ENCODE results near the gene DBF4.

DNA sequence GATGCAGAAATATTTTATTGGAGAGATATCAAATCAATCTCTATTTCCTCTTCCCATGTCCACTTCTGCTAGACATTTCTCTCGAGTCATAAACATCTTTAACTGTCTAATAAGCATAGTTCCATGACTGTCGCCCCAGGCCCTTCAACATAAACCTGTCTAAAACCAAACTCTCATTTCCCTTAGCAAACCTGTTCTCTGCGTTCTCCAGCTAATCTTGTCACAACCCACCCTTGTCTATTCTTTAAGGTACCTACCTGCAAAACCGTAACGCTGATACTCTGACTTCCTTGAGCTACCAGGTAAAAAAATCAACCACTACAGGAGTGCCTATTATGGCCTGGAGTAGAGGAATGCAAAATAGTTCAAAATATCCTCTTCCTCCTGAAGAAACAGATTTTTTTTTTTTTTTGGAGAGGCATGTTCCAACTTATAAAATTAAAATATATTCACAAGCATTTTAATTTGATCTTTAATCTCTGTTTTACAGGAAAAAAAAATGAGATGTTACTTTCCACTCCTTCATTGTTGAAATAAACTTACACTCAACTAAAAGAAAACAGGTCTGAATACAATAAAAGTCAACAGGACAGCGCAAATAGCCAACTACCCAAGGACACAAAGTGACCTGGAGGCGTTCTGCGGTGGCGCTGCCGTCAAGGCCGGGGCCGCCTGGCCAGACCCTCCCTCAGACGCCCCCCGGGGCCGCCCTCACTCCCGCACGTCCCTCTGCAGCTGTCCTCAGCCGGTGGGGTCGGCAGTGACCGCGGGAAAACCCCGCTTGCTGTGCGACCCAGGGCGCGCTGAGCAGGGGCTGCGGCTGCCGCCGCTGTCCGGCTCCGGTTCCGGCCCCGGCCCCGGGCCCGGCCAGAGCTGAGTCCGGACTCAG is 898 bp upstream of the DBF4 start:
- TF ChIP-seq RAD21 (IDR thresholded peaks at IDR 0.05; ENCODE audit: low read depth) (no peak), YY1 (IDR thresholded peaks at IDR 0.05; ENCODE audit: low read depth) (no peak), NFIC (IDR thresholded peaks at IDR 0.05) (no peak), EP300 (IDR thresholded peaks at IDR 0.05; ENCODE audit: borderline replicate concordance) (no peak), CEBPB (IDR thresholded peaks at IDR 0.05) (no peak), TCF12 (IDR thresholded peaks at IDR 0.05; ENCODE audit: low read depth) (no peak)
- TF ChIP-seq, protein P1, sequence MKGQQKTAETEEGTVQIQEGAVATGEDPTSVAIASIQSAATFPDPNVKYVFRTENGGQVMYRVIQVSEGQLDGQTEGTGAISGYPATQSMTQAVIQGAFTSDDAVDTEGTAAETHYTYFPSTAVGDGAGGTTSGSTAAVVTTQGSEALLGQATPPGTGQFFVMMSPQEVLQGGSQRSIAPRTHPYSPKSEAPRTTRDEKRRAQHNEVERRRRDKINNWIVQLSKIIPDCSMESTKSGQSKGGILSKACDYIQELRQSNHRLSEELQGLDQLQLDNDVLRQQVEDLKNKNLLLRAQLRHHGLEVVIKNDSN (IDR thresholded peaks at IDR 0.05) = no peak
- TF ChIP-seq, protein P2, sequence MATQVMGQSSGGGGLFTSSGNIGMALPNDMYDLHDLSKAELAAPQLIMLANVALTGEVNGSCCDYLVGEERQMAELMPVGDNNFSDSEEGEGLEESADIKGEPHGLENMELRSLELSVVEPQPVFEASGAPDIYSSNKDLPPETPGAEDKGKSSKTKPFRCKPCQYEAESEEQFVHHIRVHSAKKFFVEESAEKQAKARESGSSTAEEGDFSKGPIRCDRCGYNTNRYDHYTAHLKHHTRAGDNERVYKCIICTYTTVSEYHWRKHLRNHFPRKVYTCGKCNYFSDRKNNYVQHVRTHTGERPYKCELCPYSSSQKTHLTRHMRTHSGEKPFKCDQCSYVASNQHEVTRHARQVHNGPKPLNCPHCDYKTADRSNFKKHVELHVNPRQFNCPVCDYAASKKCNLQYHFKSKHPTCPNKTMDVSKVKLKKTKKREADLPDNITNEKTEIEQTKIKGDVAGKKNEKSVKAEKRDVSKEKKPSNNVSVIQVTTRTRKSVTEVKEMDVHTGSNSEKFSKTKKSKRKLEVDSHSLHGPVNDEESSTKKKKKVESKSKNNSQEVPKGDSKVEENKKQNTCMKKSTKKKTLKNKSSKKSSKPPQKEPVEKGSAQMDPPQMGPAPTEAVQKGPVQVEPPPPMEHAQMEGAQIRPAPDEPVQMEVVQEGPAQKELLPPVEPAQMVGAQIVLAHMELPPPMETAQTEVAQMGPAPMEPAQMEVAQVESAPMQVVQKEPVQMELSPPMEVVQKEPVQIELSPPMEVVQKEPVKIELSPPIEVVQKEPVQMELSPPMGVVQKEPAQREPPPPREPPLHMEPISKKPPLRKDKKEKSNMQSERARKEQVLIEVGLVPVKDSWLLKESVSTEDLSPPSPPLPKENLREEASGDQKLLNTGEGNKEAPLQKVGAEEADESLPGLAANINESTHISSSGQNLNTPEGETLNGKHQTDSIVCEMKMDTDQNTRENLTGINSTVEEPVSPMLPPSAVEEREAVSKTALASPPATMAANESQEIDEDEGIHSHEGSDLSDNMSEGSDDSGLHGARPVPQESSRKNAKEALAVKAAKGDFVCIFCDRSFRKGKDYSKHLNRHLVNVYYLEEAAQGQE (IDR thresholded peaks at IDR 0.05; ENCODE audit: low read depth) = no peak

All from Ishikawa (cell line).